ENCODE results near the gene RALGPS2.

The RALGPS2 gene

GRCh38 chr1:178849918-178850317 lies 124.9 kb downstream of the RALGPS2 start:
- DNase-seq (ENCODE audit: insufficient read length, low spot score) (no peak), FAIRE-seq (peak; percentile 28)

- FAIRE-seq (no peak), DNase-seq (ENCODE audit: insufficient read length, low spot score) (no peak)
Observed at GRCh38 chr1:178857126-178857525, 132.1 kb downstream of the RALGPS2 start.

GRCh38 chr1:178862416-178862815 lies 137.4 kb downstream of the RALGPS2 start:
- DNase-seq (ENCODE audit: insufficient read length, low spot score) (no peak), FAIRE-seq (no peak)

- no peak for FAIRE-seq
- no peak for DNase-seq (ENCODE audit: insufficient read length, low spot score)
Observed at GRCh38 chr1:178862864-178863263, 137.8 kb downstream of the RALGPS2 start.

GRCh38 chr1:178864326-178864725 lies 139.3 kb downstream of the RALGPS2 start:
- FAIRE-seq: no peak
- no peak for DNase-seq (ENCODE audit: insufficient read length, low spot score)

- DNase-seq (ENCODE audit: insufficient read length, low spot score) (no peak), FAIRE-seq (no peak)
Observed at GRCh38 chr1:178867670-178868069, 142.6 kb downstream of the RALGPS2 start.

GRCh38 chr1:178868706-178869105 lies 143.7 kb downstream of the RALGPS2 start:
- no peak for FAIRE-seq
- no peak for DNase-seq (ENCODE audit: insufficient read length, low spot score)

GRCh38 chr1:178869119-178869697 lies 144.2 kb downstream of the RALGPS2 start:
- FAIRE-seq (no peak), DNase-seq (ENCODE audit: insufficient read length, low spot score) (no peak)

- FAIRE-seq (no peak), DNase-seq (ENCODE audit: insufficient read length, low spot score) (no peak)
Observed at GRCh38 chr1:178870221-178870620, 145.2 kb downstream of the RALGPS2 start.

- FAIRE-seq: no peak
- DNase-seq (ENCODE audit: insufficient read length, low spot score): no peak
Observed at GRCh38 chr1:178870944-178871343, 145.9 kb downstream of the RALGPS2 start, which contains the start of gene ANGPTL1. TSS of gene ANGPTL1 (minus strand) at chr1:178871077. CDS start at chr1:178865776, 5,301 bp downstream.

GRCh38 chr1:178871551-178872320 lies 146.7 kb downstream of the RALGPS2 start:
- DNase-seq (ENCODE audit: insufficient read length, low spot score) (no peak), FAIRE-seq (no peak)

- FAIRE-seq (no peak), DNase-seq (ENCODE audit: insufficient read length, low spot score) (no peak)
Observed at GRCh38 chr1:178874966-178875365, 149.9 kb downstream of the RALGPS2 start.

- FAIRE-seq (no peak), DNase-seq (ENCODE audit: insufficient read length, low spot score) (no peak)
Observed at GRCh38 chr1:178875936-178876335, 150.9 kb downstream of the RALGPS2 start.

- DNase-seq (ENCODE audit: insufficient read length, low spot score) (no peak), FAIRE-seq (no peak)
Observed at GRCh38 chr1:178877896-178878295, 152.9 kb downstream of the RALGPS2 start.

- DNase-seq (ENCODE audit: insufficient read length, low spot score) (no peak), FAIRE-seq (no peak)
Observed at GRCh38 chr1:178881950-178882349, 156.9 kb downstream of the RALGPS2 start.

- DNase-seq (ENCODE audit: insufficient read length, low spot score): no peak
- FAIRE-seq: no peak
Observed at GRCh38 chr1:178885869-178886268, 160.8 kb downstream of the RALGPS2 start.

- FAIRE-seq (no peak), DNase-seq (ENCODE audit: insufficient read length, low spot score) (no peak)
Observed at GRCh38 chr1:178886551-178886950, 161.5 kb downstream of the RALGPS2 start.

GRCh38 chr1:178895928-178896327 lies 170.9 kb downstream of the RALGPS2 start:
- FAIRE-seq: no peak
- no peak for DNase-seq (ENCODE audit: insufficient read length, low spot score)

GRCh38 chr1:178898401-178898800 lies 173.4 kb downstream of the RALGPS2 start:
- no peak for DNase-seq (ENCODE audit: insufficient read length, low spot score)
- no peak for FAIRE-seq

GRCh38 chr1:178899402-178899801 lies 174.4 kb downstream of the RALGPS2 start:
- DNase-seq (ENCODE audit: insufficient read length, low spot score) (no peak), FAIRE-seq (no peak)

GRCh38 chr1:178901482-178902125 lies 176.6 kb downstream of the RALGPS2 start:
- FAIRE-seq (no peak), DNase-seq (ENCODE audit: insufficient read length, low spot score) (no peak)

- FAIRE-seq (no peak), DNase-seq (ENCODE audit: insufficient read length, low spot score) (no peak)
Observed at GRCh38 chr1:178908358-178908757, 183.3 kb downstream of the RALGPS2 start.
